A673 (cell line): ENCODE results near the gene KRTAP10-4. TPM values are rescaled to one million over a fixed set of nuclear protein-coding genes. Genes with fewer than 3 reads are reported as not detected.

ENCODE experiments used
- BruUV-seq: library from RNA; stranded (reverse); fragments of 400-500 nt; replicated peaks from 2 replicates; lab custom pipeline; 2021; lab: Mats Ljungman, UMichigan
- CTCF ChIA-PET: fragments of 300-600 bp; sonication (Branson Sonifier 250); formaldehyde crosslinking; loops from one replicate; lab custom pipeline; 2022; ENCODE audit warnings: antibody characterized with exemption; lab: Charles Lee
- POLR2A ChIA-PET: fragments of 300-600 bp; sonication (Branson Sonifier 250); formaldehyde crosslinking; loops from one replicate; lab custom pipeline; 2022; ENCODE audit warnings: antibody characterized with exemption; ENCODE audit not compliant: low non-redundant PET; lab: Charles Lee
- DNase-seq: peaks from one replicate; pipeline ENCODE4 v3.0.0-alpha.2; 2015; ENCODE audit warnings: low spot score
- H3K27ac ChIP-seq: fragments of 200-600 bp; sonication (generic); 2 replicates; pipeline ENCODE4 v1.5.1; 2016; ENCODE audit warnings: mixed run types, low read depth, mild to moderate bottlenecking, mixed read lengths, antibody characterized with exemption, low read length; ENCODE audit not compliant: poor library complexity, severe bottlenecking
- H3K27me3 ChIP-seq: fragments of 200-600 bp; sonication (generic); replicated peaks from 2 replicates; pipeline ENCODE4 v1.6.1; 2017; ENCODE audit warnings: mixed run types, low read depth, mild to moderate bottlenecking, mixed read lengths, antibody characterized with exemption, low read length; ENCODE audit not compliant: insufficient read depth, poor library complexity
- H3K36me3 ChIP-seq: fragments of 200-600 bp; sonication (generic); 2 replicates; pipeline ENCODE4 v1.6.1; 2016; ENCODE audit warnings: mixed run types, mild to moderate bottlenecking, mixed read lengths, antibody characterized with exemption, low read length; ENCODE audit not compliant: insufficient read depth, poor library complexity, severe bottlenecking
- H3K4me1 ChIP-seq: fragments of 200-600 bp; sonication (generic); 2 replicates; pipeline ENCODE4 v1.6.1; 2017; ENCODE audit warnings: mixed run types, mild to moderate bottlenecking, mixed read lengths, antibody characterized with exemption, low read length; ENCODE audit not compliant: insufficient read depth, poor library complexity, severe bottlenecking
- H3K4me3 ChIP-seq: fragments of 200-600 bp; sonication (generic); 2 replicates; pipeline ENCODE4 v1.5.1; 2016; ENCODE audit warnings: low read depth, mixed run types, mild to moderate bottlenecking, mixed read lengths, low read length; ENCODE audit not compliant: poor library complexity, severe bottlenecking
- H3K9me3 ChIP-seq: fragments of 200-600 bp; sonication (generic); 2 replicates; pipeline ENCODE4 v1.6.1; 2016; ENCODE audit warnings: mixed run types, low read depth, mild to moderate bottlenecking, mixed read lengths, antibody characterized with exemption, low read length; ENCODE audit not compliant: poor library complexity, severe bottlenecking
- CTCF ChIP-seq: fragments of 300-800, 200-600 bp; sonication (generic); conservative IDR thresholded peaks from 2 replicates; pipeline ENCODE4 v1.5.1; 2017; ENCODE audit warnings: low read depth, mild to moderate bottlenecking, antibody characterized with exemption, low read length, moderate library complexity, mixed read lengths
- EZH2 ChIP-seq: fragments of 200-600 bp; sonication (generic); IDR thresholded peaks from 2 replicates; pipeline ENCODE4 v1.6.1; 2017; ENCODE audit warnings: borderline replicate concordance, low read depth, mild to moderate bottlenecking, mixed read lengths, antibody characterized with exemption, low read length; ENCODE audit not compliant: poor library complexity, severe bottlenecking
- intact Hi-C: fragments of 100-400 bp; cut with micrococcal nuclease; formaldehyde crosslinking; loops from one replicate; pipeline ENCODE4 v1.10.0; 2022; ENCODE audit not compliant: unreplicated experiment
- total RNA-seq: library from RNA; stranded (reverse); gene quantifications from 2 replicates; pipeline ENCODE4 v1.2.3, GENCODE V29; 2021

The KRTAP10-4 gene
- total RNA-seq, 1 experiment from 2014 or later = not detected

GRCh38 chr21:44526096-44526997 lies 47.2 kb upstream of the KRTAP10-4 start:
- H3K4me1 ChIP-seq = no peaks in the 10 kb centered on the region
- no peak for TF ChIP-seq CTCF
- no peak for TF ChIP-seq EZH2
- H3K4me3 ChIP-seq = no peak overlapping the region
- no peaks in the 10 kb centered on the region for H3K36me3 ChIP-seq
- no peaks in the 10 kb centered on the region for H3K27me3 ChIP-seq
- ChIA-PET CTCF (no interaction called here), POLR2A (no interaction called here)
- DNase-seq = no peak
- intact Hi-C loops = no loop called here
- no TSS peak for BruUV-seq
- peaks cover 6% of the 10 kb centered on the region for H3K9me3 ChIP-seq
- H3K27ac ChIP-seq = no peak overlapping the region

GRCh38 chr21:44527156-44527982 lies 46.2 kb upstream of the KRTAP10-4 start:
- DNase-seq = no peak
- intact Hi-C loops = no loop called here
- CTCF ChIA-PET = no interaction called here
- no peaks in the 10 kb centered on the region for H3K4me1 ChIP-seq
- no peaks in the 10 kb centered on the region for H3K27me3 ChIP-seq
- no peak overlapping the region for H3K4me3 ChIP-seq
- H3K27ac ChIP-seq = no peak overlapping the region
- POLR2A ChIA-PET = no interaction called here
- no peak for TF ChIP-seq EZH2
- TF ChIP-seq CTCF = no peak
- no TSS peak for BruUV-seq
- peaks cover 6% of the 10 kb centered on the region for H3K9me3 ChIP-seq
- no peaks in the 10 kb centered on the region for H3K36me3 ChIP-seq

- no peak for DNase-seq
- no TSS peak for BruUV-seq
- Histone ChIP-seq H3K27ac (no peak overlapping the region), H3K4me3 (no peak overlapping the region), H3K36me3 (no peaks in the 10 kb centered on the region), H3K27me3 (no peaks in the 10 kb centered on the region), H3K4me1 (no peaks in the 10 kb centered on the region), H3K9me3 (peaks cover 6% of the 10 kb centered on the region)
- intact Hi-C loops = no loop called here
- ChIA-PET CTCF (no interaction called here), POLR2A (no interaction called here)
- TF ChIP-seq CTCF (no peak), EZH2 (no peak)
Observed at GRCh38 chr21:44527983-44528633, 45.4 kb upstream of the KRTAP10-4 start.
